ENCODE data around the gene LSM7. TPM values are rescaled to one million over a fixed set of nuclear protein-coding genes. Genes with fewer than 3 reads are reported as not detected.

Gene LSM7
- 120 and 145 TPM in 2 replicates for total RNA-seq

GRCh38 chr19:2328401-2329148 is at the start of gene LSM7, which contains the start of gene SPPL2B:
Gene LSM7, minus strand, starts transcription at chr19:2328586. Its CDS starts 20 bp downstream, at chr19:2328566.
Gene SPPL2B, plus strand, starts transcription at chr19:2328684. Its CDS starts 26 bp downstream, at chr19:2328710.

GRCh38 chr19:2359992-2360685 is 31.8 kb upstream of the LSM7 start, which contains the start of gene TMPRSS9:
Gene TMPRSS9, plus strand, starts transcription at chr19:2360265. Its CDS starts 29,521 bp downstream, at chr19:2389786.

GRCh38 chr19:2308114-2308556 is 20.3 kb downstream of the LSM7 start, which contains the start of gene LINGO3:
Gene LINGO3, minus strand, starts transcription at chr19:2308154. Its CDS starts 16,378 bp downstream, at chr19:2291776.

GRCh38 chr19:2282062-2282861 is 46.1 kb downstream of the LSM7 start, which contains the start of gene PEAK3:
Gene PEAK3, minus strand, starts transcription at chr19:2282175. Its CDS starts 1,244 bp downstream, at chr19:2280931.

Other genes starting within 250 kb of the LSM7 start
- 44.1 and 46.2 TPM in 2 replicates for gene MOB3A, start 232.3 kb downstream of the LSM7 start, total RNA-seq
- 0.36 and 1.6 TPM in 2 replicates for gene IZUMO4, start 231.7 kb downstream of the LSM7 start, total RNA-seq
- gene AP3D1, start 177.0 kb downstream of the LSM7 start, total RNA-seq: 110 and 111 TPM in 2 replicates
- gene DOT1L, start 164.7 kb downstream of the LSM7 start, total RNA-seq: 7.3 and 10.5 TPM in 2 replicates
- gene PLEKHJ1, start 92.3 kb downstream of the LSM7 start, total RNA-seq: 48.3 and 67.2 TPM in 2 replicates
- 33.0 and 33.6 TPM in 2 replicates for gene SF3A2, start 91.8 kb downstream of the LSM7 start, total RNA-seq
- gene AMH, start 79.3 kb downstream of the LSM7 start, total RNA-seq: 0.32 TPM in 1 of 2 replicates, not detected in the other
- not detected in 2 replicates for gene JSRP1, start 72.2 kb downstream of the LSM7 start, total RNA-seq
- not detected in 2 replicates for gene PEAK3, start 46.4 kb downstream of the LSM7 start, total RNA-seq
- 0.49 TPM in 1 of 2 replicates, not detected in the other for gene LINGO3, start 20.4 kb downstream of the LSM7 start, total RNA-seq
- gene SPPL2B, start 98 bp upstream of the LSM7 start, total RNA-seq: 53.8 and 62.2 TPM in 2 replicates
- not detected in 2 replicates for gene TMPRSS9, start 31.7 kb upstream of the LSM7 start, total RNA-seq
- gene TIMM13, start 99.0 kb upstream of the LSM7 start, total RNA-seq: 61.6 and 75.1 TPM in 2 replicates
- gene LMNB2, start 128.4 kb upstream of the LSM7 start, total RNA-seq: 49.5 and 66.4 TPM in 2 replicates
- 119 and 194 TPM in 2 replicates for gene GADD45B, start 147.5 kb upstream of the LSM7 start, total RNA-seq

Measured in cardiac atrium fibroblast (primary cell).